ENCODE results near the gene VTI1A. TPM values are rescaled to one million over a fixed set of nuclear protein-coding genes. Genes with fewer than 3 reads are reported as not detected.

Gene VTI1A
- total RNA-seq, 2 donors from 2014 or later: 34.1 to 38.6 TPM

- H3K36me3 ChIP-seq: no peaks in the 10 kb centered on the region
- H3K27me3 ChIP-seq: no peaks in the 10 kb centered on the region
- intact Hi-C loops (cut with DNase I): no loop called here
These were observed 197.2 kb downstream of the VTI1A start for GRCh38 chr10:112644265-112644645.

GRCh38 chr10:112649006-112649821 lies 202.2 kb downstream of the VTI1A start:
- H3K4me3 ChIP-seq: no peak overlapping the region
- DNase-seq: no peak
- H3K4me1 ChIP-seq: no peaks in the 10 kb centered on the region
- no peak overlapping the region for H3K27ac ChIP-seq
- no peaks in the 10 kb centered on the region for H3K36me3 ChIP-seq
- intact Hi-C loops (cut with DNase I): no loop called here
- no peaks in the 10 kb centered on the region for H3K27me3 ChIP-seq
- H3K9me3 ChIP-seq: no peaks in the 10 kb centered on the region
- H3K9ac ChIP-seq (ENCODE audit: low read depth in 2 of 2, low read length in 2 of 2): no peak overlapping the region
- no peak for TF ChIP-seq CTCF (IDR thresholded peaks at IDR 0.05)

More at GRCh38 chr10:112644265-112644645, 197.2 kb downstream of the VTI1A start:
- no peak overlapping the region for H3K9ac ChIP-seq (ENCODE audit: low read depth in 2 of 2, low read length in 2 of 2)
- no peak for TF ChIP-seq CTCF (IDR thresholded peaks at IDR 0.05)
- no peak overlapping the region for H3K4me3 ChIP-seq
- H3K9me3 ChIP-seq: no peaks in the 10 kb centered on the region
- no peaks in the 10 kb centered on the region for H3K4me1 ChIP-seq
- no peak overlapping the region for H3K27ac ChIP-seq
- no peak for DNase-seq

GRCh38 chr10:112649822-112650152 lies 202.8 kb downstream of the VTI1A start:
- Histone ChIP-seq H3K9me3 (no peaks in the 10 kb centered on the region), H3K27ac (no peak overlapping the region), H3K9ac (ENCODE audit: low read depth in 2 of 2, low read length in 2 of 2) (no peak overlapping the region), H3K4me1 (no peaks in the 10 kb centered on the region), H3K4me3 (no peak overlapping the region), H3K27me3 (no peaks in the 10 kb centered on the region), H3K36me3 (no peaks in the 10 kb centered on the region)
- no peak for TF ChIP-seq CTCF (IDR thresholded peaks at IDR 0.05)
- intact Hi-C loops (cut with DNase I): no loop called here
- no peak for DNase-seq

- Histone ChIP-seq H3K4me1 (no peaks in the 10 kb centered on the region), H3K9ac (ENCODE audit: low read depth in 2 of 2, low read length in 2 of 2) (no peak overlapping the region), H3K36me3 (no peaks in the 10 kb centered on the region), H3K4me3 (no peak overlapping the region), H3K27ac (no peak overlapping the region), H3K27me3 (no peaks in the 10 kb centered on the region), H3K9me3 (no peaks in the 10 kb centered on the region)
- TF ChIP-seq CTCF (IDR thresholded peaks at IDR 0.05): no peak
- no peak for DNase-seq
- intact Hi-C loops (cut with DNase I): no loop called here
These were observed 203.6 kb downstream of the VTI1A start for GRCh38 chr10:112650588-112651030.

- no peak overlapping the region for H3K4me3 ChIP-seq
- H3K9ac ChIP-seq (ENCODE audit: low read depth in 2 of 2, low read length in 2 of 2): no peak overlapping the region
- H3K4me1 ChIP-seq: no peaks in the 10 kb centered on the region
- intact Hi-C loops (cut with DNase I): no loop called here
- no peak overlapping the region for H3K27ac ChIP-seq
- no peaks in the 10 kb centered on the region for H3K9me3 ChIP-seq
- TF ChIP-seq CTCF (IDR thresholded peaks at IDR 0.05): no peak
- DNase-seq: peak; percentile 21
- H3K27me3 ChIP-seq: no peaks in the 10 kb centered on the region
- H3K36me3 ChIP-seq: no peaks in the 10 kb centered on the region
These were observed 206.2 kb downstream of the VTI1A start for GRCh38 chr10:112653215-112653614.
